Lower leg skin (tissue), 3 donors: ENCODE data around the gene PLGLB1.
"Not testable (repeated sequence)": the region's sequence is repeated elsewhere in the genome, so short reads cannot be mapped to it uniquely, and the experiment has no call there.

Source experiments
- CTCF ChIP-seq, 3 donors: fragments of 450-650 bp; IDR thresholded peaks; one replicate each; pipeline ENCODE4 v1.5.1; 2016; ENCODE audit warnings: antibody characterized with exemption in 3 of 3, mild to moderate bottlenecking in 3 of 3, moderate library complexity in 2 of 3
- POLR2A ChIP-seq, 2 donors: fragments of 450-650 bp; IDR thresholded peaks; one replicate each; pipeline ENCODE4 v1.6.1; 2016 to 2017; ENCODE audit warnings: antibody characterized with exemption in 2 of 2, mild to moderate bottlenecking in 1 of 2, moderate library complexity in 1 of 2

- not testable (repeated sequence) for TF ChIP-seq CTCF, POLR2A (IDR thresholded peaks at IDR 0.05)
Observed at GRCh38 chr2:87026816-87027215, 5.2 kb upstream of the PLGLB1 start.
